Small intestine (tissue), 7 donors: Measurements from ENCODE around the gene SART1. TPM values are rescaled to one million over a fixed set of nuclear protein-coding genes. Genes with fewer than 3 reads are reported as not detected.

Experiments
- DNase-seq, 2 donors: peaks; one replicate each; pipeline versions ENCODE4 v3.0.0 to v3.0.0-alpha.2; 2013
- FAIRE-seq: peaks from 2 replicates; lab custom pipeline; 2012; peaks lifted over from hg19 to GRCh38; lab: Jason Lieb, UNC
- H3K27ac ChIP-seq, 3 donors: one replicate each; pipeline ENCODE4 v1.5.1; 2013; ENCODE audit warnings: low read length in 2 of 3, mild to moderate bottlenecking in 2 of 3, control low read depth in 1 of 3, inconsistent platforms in 1 of 3, low read depth in 1 of 3, moderate library complexity in 1 of 3
- H3K27me3 ChIP-seq, 3 donors: one replicate each; pipeline ENCODE4 v1.6.1; 2013; ENCODE audit warnings: low read length in 3 of 3, inconsistent platforms in 1 of 3; ENCODE audit not compliant: control insufficient read depth in 3 of 3, insufficient read depth in 3 of 3
- H3K36me3 ChIP-seq, 3 donors: one replicate each; pipeline ENCODE4 v1.6.1; 2013; ENCODE audit warnings: low read length in 3 of 3, inconsistent platforms in 1 of 3, low read depth in 1 of 3, mild to moderate bottlenecking in 1 of 3, moderate library complexity in 1 of 3; ENCODE audit not compliant: control insufficient read depth in 3 of 3, insufficient read depth in 2 of 3
- H3K4me1 ChIP-seq, 3 donors: one replicate each; pipeline ENCODE4 v1.6.1; 2013; ENCODE audit warnings: low read length in 2 of 3, inconsistent platforms in 1 of 3, low read depth in 1 of 3, mild to moderate bottlenecking in 1 of 3, moderate library complexity in 1 of 3; ENCODE audit not compliant: control insufficient read depth in 3 of 3, insufficient read depth in 2 of 3
- H3K4me3 ChIP-seq, 3 donors: one replicate each; pipeline ENCODE4 v1.5.1; 2013; ENCODE audit warnings: low read length in 3 of 3, control low read depth in 1 of 3, inconsistent platforms in 1 of 3, low read depth in 1 of 3, mild to moderate bottlenecking in 1 of 3, moderate library complexity in 1 of 3
- H3K9me3 ChIP-seq, 2 donors: one replicate each; pipeline ENCODE4 v1.6.1; 2013; ENCODE audit warnings: low read depth in 1 of 2, low read length in 1 of 2; ENCODE audit not compliant: control insufficient read depth in 2 of 2, insufficient read depth in 1 of 2
- WGBS, 3 donors: extraction: QIAGEN DNeasy Blood & Tissue Kit; methylation state at CpG; one replicate each; pipeline ENCODE4 v1.1.7; 2013; 5-methylcytosine and 5-hydroxymethylcytosine counted together
- polyA plus RNA-seq, 4 donors: library from polyadenylated mRNA; stranded (reverse) in 3 of 4; unstranded in 1 of 4; fragments of 200-250 nt in 3 of 4; fragments of 120-200 nt in 1 of 4; gene quantifications; one replicate each; pipeline versions ENCODE4 v1.2.1 to v1.2.3, GENCODE V29; 2013
- donor health status: healthy with polysubstance abuse.
- donor health status: control.
- donor health status: control.
- donor health status: Bipolar disorder and iron deficiency.
- donor health status: healthy.

Gene SART1
- polyA plus RNA-seq, 4 donors, result 39.3 to 95.9 (median 52.9) TPM

GRCh38 chr11:66026017-66026529 lies 64.5 kb downstream of the SART1 start, which contains the start of gene CATSPER1:
Gene CATSPER1 (minus strand): TSS chr11:66026479. CDS start chr11:66026379, 100 bp downstream.
- no peak for FAIRE-seq
- no peak for DNase-seq
- WGBS, 3 donors, result 85 to 89% (median 87%) methylated on average over 18 of the region's 18 CpGs
- H3K4me3 ChIP-seq, result no peak within 1 kb of the TSS
- H3K9me3 ChIP-seq, result no peaks in the 10 kb centered on the region
- H3K27ac ChIP-seq, result no peak within 1 kb of the TSS
- peaks cover 0 to 15% (median 0%) of the 10 kb centered on the region in 3 donors for H3K27me3 ChIP-seq
- no peaks in the 10 kb centered on the region for H3K4me1 ChIP-seq
- H3K36me3 ChIP-seq, result no peaks in the 10 kb centered on the region

Other genes with a start within 250 kb of the SART1 start
- gene KAT5, start 249.5 kb upstream of the SART1 start, polyA plus RNA-seq, result 10 to 100 TPM; 63.9 to 76.7 (median 71.1) TPM
- 10 to 100 TPM; 36.9 to 65.1 (median 50.2) TPM for gene RNASEH2C, start 240.9 kb upstream of the SART1 start, polyA plus RNA-seq
- 10 to 100 TPM in 1 of 4 donors, 1 to 10 TPM in 3; 6.9 to 17.3 (median 9.1) TPM for gene AP5B1, start 180.8 kb upstream of the SART1 start, polyA plus RNA-seq
- 10 to 100 TPM; 11.9 to 41.3 (median 20.1) TPM for gene OVOL1, start 174.7 kb upstream of the SART1 start, polyA plus RNA-seq
- 1 to 10 TPM in 3 of 4 donors, under 1 TPM in 1; 0.54 to 4.0 (median 1.8) TPM for gene SNX32, start 127.8 kb upstream of the SART1 start, polyA plus RNA-seq
- gene CFL1, start 103.6 kb upstream of the SART1 start, polyA plus RNA-seq, result 1,000 to 10,000 TPM in 3 of 4 donors, 100 to 1,000 TPM in 1; 854 to 2,084 (median 1,613) TPM
- 100 to 1,000 TPM in 1 of 4 donors, 10 to 100 TPM in 3; 45.3 to 118 (median 73.8) TPM for gene MUS81, start 101.3 kb upstream of the SART1 start, polyA plus RNA-seq
- 10 to 100 TPM in 2 of 4 donors, 1 to 10 TPM in 2; 4.7 to 18.0 (median 12.1) TPM for gene EFEMP2, start 88.9 kb upstream of the SART1 start, polyA plus RNA-seq
- gene CTSW, start 81.9 kb upstream of the SART1 start, polyA plus RNA-seq, result 1 to 10 TPM in 2 of 4 donors, under 1 TPM in 2; 0.43 to 3.5 (median 1.1) TPM
- gene FIBP, start 73.3 kb upstream of the SART1 start, polyA plus RNA-seq, result 100 to 1,000 TPM in 2 of 4 donors, 10 to 100 TPM in 2; 57.6 to 131 (median 86.9) TPM
- gene CCDC85B, start 71.1 kb upstream of the SART1 start, polyA plus RNA-seq, result 10 to 100 TPM in 2 of 4 donors, 1 to 10 TPM in 2; 6.5 to 32.5 (median 13.3) TPM
- gene FOSL1, start 61.3 kb upstream of the SART1 start, polyA plus RNA-seq, result 1 to 10 TPM in 3 of 4 donors, under 1 TPM in 1; 0.04 to 5.2 (median 1.9) TPM
- gene C11orf68, start 42.7 kb upstream of the SART1 start, polyA plus RNA-seq, result 10 to 100 TPM; 23.9 to 32.7 (median 26.9) TPM
- 10 to 100 TPM; 53.2 to 87.3 (median 70.7) TPM for gene DRAP1, start 42.3 kb upstream of the SART1 start, polyA plus RNA-seq
- under 1 TPM in 1 of 4 donors, not detected in 3; 0.07 TPM for gene TSGA10IP, start 16.3 kb upstream of the SART1 start, polyA plus RNA-seq
- 10 to 100 TPM; 14.8 to 34.9 (median 19.8) TPM for gene EIF1AD, start 40.4 kb downstream of the SART1 start, polyA plus RNA-seq
- 100 to 1,000 TPM in 2 of 4 donors, 10 to 100 TPM in 2; 80.0 to 193 (median 100) TPM for gene BANF1, start 40.8 kb downstream of the SART1 start, polyA plus RNA-seq
- not detected for gene CST6, start 50.3 kb downstream of the SART1 start, polyA plus RNA-seq
- gene CATSPER1, start 64.7 kb downstream of the SART1 start, polyA plus RNA-seq, result under 1 TPM in 1 of 4 donors, not detected in 3; 0.04 TPM
- under 1 TPM in 1 of 4 donors, not detected in 3; 0.12 TPM for gene GAL3ST3, start 87.4 kb downstream of the SART1 start, polyA plus RNA-seq
- 100 to 1,000 TPM; 106 to 141 (median 122) TPM for gene SF3B2, start 90.6 kb downstream of the SART1 start, polyA plus RNA-seq
- 10 to 100 TPM in 2 of 4 donors, 1 to 10 TPM in 2; 4.0 to 22.9 (median 10.0) TPM for gene PACS1, start 108.5 kb downstream of the SART1 start, polyA plus RNA-seq